HEK293 (cell line): ENCODE measurements around the gene SERPINE2.

Experiments
- CTCF ChIA-PET: fragments of 350-600 bp; formaldehyde crosslinking; extraction: SDS; loops from one replicate; lab custom pipeline; 2021; ENCODE audit warnings: antibody characterized with exemption; lab: Yijun Ruan, JAX
- POLR2A ChIA-PET: fragments of 300-600 bp; formaldehyde crosslinking; extraction: SDS; loops from one replicate; lab custom pipeline; 2020; ENCODE audit warnings: antibody characterized with exemption, inconsistent platforms; lab: Yijun Ruan, JAX
- H3K27ac ChIP-seq: fragments of 200-500 bp; sonication (Bioruptor generic); 2 replicates; pipeline ENCODE4 v1.5.1; 2014; ENCODE audit warnings: low read depth, low read length, control low read depth, inconsistent platforms; ENCODE audit errors: extremely low read depth
- H3K36me3 ChIP-seq, 2 experiments: fragments of 200-500 bp in 1 of 2; sonication (Bioruptor generic) in 1 of 2; 1 replicate in 1 of 2; 2 replicates in 1 of 2; pipeline ENCODE4 v1.5.1; 2014 to 2017; ENCODE audit warnings: inconsistent platforms in 2 of 2, low read length in 2 of 2; ENCODE audit not compliant: control insufficient read depth in 2 of 2, insufficient read depth in 1 of 2
- H3K4me1 ChIP-seq: fragments of 200-500 bp; sonication (Bioruptor generic); 2 replicates; pipeline ENCODE4 v1.5.1; 2014; ENCODE audit warnings: mild to moderate bottlenecking, low read length, inconsistent platforms; ENCODE audit not compliant: control insufficient read depth, insufficient read depth
- H3K4me3 ChIP-seq: 2 replicates; pipeline ENCODE4 v1.5.1; 2011; ENCODE audit warnings: low read depth, mild to moderate bottlenecking, control low read depth, low read length, moderate library complexity
- H3K9me3 ChIP-seq: fragments of 200-500 bp; sonication (Bioruptor generic); 2 replicates; pipeline ENCODE4 v1.5.1; 2014; ENCODE audit warnings: low read depth, low read length, inconsistent platforms; ENCODE audit not compliant: control insufficient read depth, insufficient read depth
- BCL11B ChIP-seq: fragments of 450-650 bp; formaldehyde crosslinking; IDR thresholded peaks from 2 replicates; pipeline ENCODE4 v1.5.1; 2016; ENCODE audit warnings: low read depth, missing biosample characterization, missing genetic modification characterization
- HOXA7 ChIP-seq: sonication (generic); formaldehyde crosslinking; IDR thresholded peaks from 2 replicates; pipeline ENCODE4 v1.8.1; 2022; ENCODE audit warnings: missing genetic modification reagents, borderline replicate concordance
- KLF1 ChIP-seq: fragments of 450-650 bp; formaldehyde crosslinking; IDR thresholded peaks from 2 replicates; pipeline ENCODE4 v1.5.1; 2016; ENCODE audit warnings: missing biosample characterization, missing genetic modification characterization
- KLF10 ChIP-seq: fragments of 450-650 bp; IDR thresholded peaks from 2 replicates; pipeline ENCODE4 v1.5.1; 2018; ENCODE audit warnings: missing biosample characterization, mild to moderate bottlenecking, missing genetic modification characterization
- OVOL3 ChIP-seq: fragments of 450-650 bp; formaldehyde crosslinking; IDR thresholded peaks from 2 replicates; pipeline ENCODE4 v1.5.1; 2016; ENCODE audit warnings: missing biosample characterization, missing genetic modification characterization
- SP3 ChIP-seq: fragments of 450-650 bp; formaldehyde crosslinking; IDR thresholded peaks from 2 replicates; pipeline ENCODE4 v1.5.1; 2016; ENCODE audit warnings: missing biosample characterization, missing genetic modification characterization
- ZBTB10 ChIP-seq: fragments of 450-650 bp; formaldehyde crosslinking; IDR thresholded peaks from 2 replicates; pipeline ENCODE4 v1.5.1; 2016; ENCODE audit warnings: missing biosample characterization, missing genetic modification characterization
- ZEB2 ChIP-seq: fragments of 450-650 bp; formaldehyde crosslinking; IDR thresholded peaks from 2 replicates; pipeline ENCODE4 v1.5.1; 2016; ENCODE audit warnings: missing biosample characterization, missing genetic modification characterization
- ZNF138 ChIP-seq: fragments of 450-650 bp; formaldehyde crosslinking; IDR thresholded peaks from 2 replicates; pipeline ENCODE4 v1.5.1; 2016; ENCODE audit warnings: missing biosample characterization, missing genetic modification characterization, borderline replicate concordance
- ZNF16 ChIP-seq: fragments of 450-650 bp; formaldehyde crosslinking; IDR thresholded peaks from 2 replicates; pipeline ENCODE4 v1.5.1; 2016; ENCODE audit warnings: low read depth, missing biosample characterization, missing genetic modification characterization
- ZNF174 ChIP-seq: fragments of 450-650 bp; formaldehyde crosslinking; IDR thresholded peaks from 2 replicates; pipeline ENCODE4 v1.5.0; 2017; ENCODE audit warnings: missing biosample characterization, mild to moderate bottlenecking, missing genetic modification characterization
- ZNF202 ChIP-seq: fragments of 450-650 bp; formaldehyde crosslinking; IDR thresholded peaks from 2 replicates; pipeline ENCODE4 v1.5.1; 2016; ENCODE audit warnings: missing biosample characterization, missing genetic modification characterization, borderline replicate concordance
- ZNF404 ChIP-seq: fragments of 450-650 bp; formaldehyde crosslinking; IDR thresholded peaks from 2 replicates; pipeline ENCODE4 v1.5.1; 2017; ENCODE audit warnings: missing biosample characterization, missing genetic modification characterization
- ZNF423 ChIP-seq: fragments of 450-650 bp; formaldehyde crosslinking; IDR thresholded peaks from 2 replicates; pipeline ENCODE4 v1.5.1; 2016; ENCODE audit warnings: missing biosample characterization, missing genetic modification characterization
- ZNF560 ChIP-seq: fragments of 450-650 bp; formaldehyde crosslinking; IDR thresholded peaks from 2 replicates; pipeline ENCODE4 v1.5.1; 2017; ENCODE audit warnings: missing biosample characterization, missing genetic modification characterization, borderline replicate concordance
- ZNF777 ChIP-seq: fragments of 450-650 bp; formaldehyde crosslinking; IDR thresholded peaks from 2 replicates; pipeline ENCODE4 v1.5.1; 2017; ENCODE audit warnings: missing biosample characterization, missing genetic modification characterization, borderline replicate concordance
- TF ChIP-seq, protein P1 (sequence below): fragments of 450-650 bp; IDR thresholded peaks from 2 replicates; pipeline ENCODE4 v1.5.1; 2018; ENCODE audit warnings: missing biosample characterization, mild to moderate bottlenecking, missing genetic modification characterization

SERPINE2 gene

GRCh38 chr2:223973606-223974005 lies 65.5 kb downstream of the SERPINE2 start (continued):
- TF ChIP-seq ZNF138 (tag by site-specific recombination) (no peak), KLF10 (tag by site-specific recombination) (no peak), ZBTB10 (tag by site-specific recombination) (no peak), ZEB2 (tag by site-specific recombination) (no peak), SP3 (tag by site-specific recombination) (no peak), ZNF16 (tag by site-specific recombination) (no peak), ZNF560 (tag by site-specific recombination) (no peak), KLF1 (no peak)
- TF ChIP-seq, all 188 proteins: peak for 0

DNA sequence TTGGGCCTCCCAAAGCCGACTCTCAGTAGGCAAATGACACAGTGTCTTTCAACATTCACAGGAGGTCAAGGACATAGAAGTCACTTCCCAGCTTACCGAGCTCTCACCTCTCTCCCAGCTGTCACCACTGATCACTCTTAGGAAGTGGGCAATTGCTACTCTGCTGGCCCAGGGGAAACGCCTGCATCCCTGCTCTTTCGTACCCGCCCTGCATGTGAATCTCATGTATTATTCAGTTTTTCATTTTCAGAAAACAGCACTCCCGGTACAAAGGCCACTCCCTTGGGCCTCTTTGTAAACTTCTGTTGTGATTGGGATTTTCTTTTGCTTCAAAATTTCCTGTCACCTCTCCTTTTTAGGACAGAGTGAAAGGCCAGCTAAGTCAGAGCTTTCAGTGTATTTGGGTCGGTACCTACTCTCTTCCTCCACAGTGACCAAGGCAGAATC lies 66.4 kb downstream of the SERPINE2 start:
- no peaks in the 10 kb centered on the region for H3K9me3 ChIP-seq
- ChIA-PET POLR2A (no interaction called here), CTCF (interaction anchor here (1.1 to 8.7 kb wide), 4 partner anchors 20 to 673 kb away, joined by 3 to 149 read pairs (median 3); no protein-coding TSS in a partner anchor)
- H3K36me3 ChIP-seq: peaks cover 10 to 18% of the 10 kb centered on the region in 2 experiments
- no peak for TF ChIP-seq ZNF404
- H3K4me1 ChIP-seq: no peaks in the 10 kb centered on the region
- no peak overlapping the region for H3K27ac ChIP-seq
- no peak overlapping the region for H3K4me3 ChIP-seq

DNA sequence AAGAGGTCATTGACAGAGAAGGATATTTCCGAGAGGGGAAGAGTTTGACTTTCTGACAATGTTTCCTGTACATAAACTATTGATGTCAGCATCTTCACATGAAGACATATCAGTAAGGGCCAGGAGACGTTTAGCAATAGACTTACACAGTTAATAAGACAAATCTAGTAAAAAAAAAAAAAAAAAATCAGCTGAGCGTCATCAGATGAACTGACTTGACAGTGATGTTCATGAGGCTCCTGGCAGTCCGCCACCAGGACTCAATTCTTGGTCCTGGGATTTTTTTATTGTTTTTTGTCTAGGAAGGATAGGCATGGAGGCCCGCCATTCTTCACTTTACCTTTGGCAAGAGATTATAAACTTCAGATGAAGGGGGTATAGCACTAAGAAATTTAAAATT lies 67.4 kb downstream of the SERPINE2 start:
- POLR2A ChIA-PET: no interaction called here
- Histone ChIP-seq H3K27ac (no peak overlapping the region), H3K9me3 (no peaks in the 10 kb centered on the region), H3K4me1 (no peaks in the 10 kb centered on the region), H3K4me3 (no peak overlapping the region), H3K36me3 (peaks cover 11 to 21% of the 10 kb centered on the region in 2 experiments)
- CTCF ChIA-PET: interaction anchor here (0.6 to 8.7 kb wide), 10 partner anchors 13 to 674 kb away, joined by 3 to 149 read pairs (median 4); no protein-coding TSS in a partner anchor
- TF ChIP-seq, protein P1, sequence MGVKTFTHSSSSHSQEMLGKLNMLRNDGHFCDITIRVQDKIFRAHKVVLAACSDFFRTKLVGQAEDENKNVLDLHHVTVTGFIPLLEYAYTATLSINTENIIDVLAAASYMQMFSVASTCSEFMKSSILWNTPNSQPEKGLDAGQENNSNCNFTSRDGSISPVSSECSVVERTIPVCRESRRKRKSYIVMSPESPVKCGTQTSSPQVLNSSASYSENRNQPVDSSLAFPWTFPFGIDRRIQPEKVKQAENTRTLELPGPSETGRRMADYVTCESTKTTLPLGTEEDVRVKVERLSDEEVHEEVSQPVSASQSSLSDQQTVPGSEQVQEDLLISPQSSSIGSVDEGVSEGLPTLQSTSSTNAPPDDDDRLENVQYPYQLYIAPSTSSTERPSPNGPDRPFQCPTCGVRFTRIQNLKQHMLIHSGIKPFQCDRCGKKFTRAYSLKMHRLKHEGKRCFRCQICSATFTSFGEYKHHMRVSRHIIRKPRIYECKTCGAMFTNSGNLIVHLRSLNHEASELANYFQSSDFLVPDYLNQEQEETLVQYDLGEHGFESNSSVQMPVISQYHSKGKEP (tag by site-specific recombination): no peak
- TF ChIP-seq KLF1 (no peak), ZNF202 (tag by site-specific recombination) (no peak), ZNF777 (tag by site-specific recombination) (no peak), ZNF423 (no peak), HOXA7 (no peak), BCL11B (no peak), ZNF174 (tag by site-specific recombination) (no peak), OVOL3 (tag by site-specific recombination) (no peak)
